Common myeloid progenitor, CD34-positive (primary cell): ENCODE measurements around the gene ZGPAT.
"Not testable (repeated sequence)": the region's sequence is repeated elsewhere in the genome, so short reads cannot be mapped to it uniquely, and the experiment has no call there.

Source experiments
- CTCF ChIA-PET: fragments of 350-600 bp; sonication (Branson Sonifier 250); formaldehyde crosslinking; loops from one replicate; lab custom pipeline; 2021; ENCODE audit warnings: antibody characterized with exemption; lab: Charles Lee
- POLR2A ChIA-PET: fragments of 350-600 bp; sonication (Branson Sonifier 250); formaldehyde crosslinking; loops from one replicate; lab custom pipeline; 2021; ENCODE audit warnings: antibody characterized with exemption; lab: Charles Lee
- DNase-seq, 3 donors: peaks; one replicate each; pipeline versions ENCODE4 v3.0.0 to v3.0.0-alpha.2; 2013
- H3K27ac ChIP-seq, 2 experiments: 1 replicate in 1 of 2; 2 replicates in 1 of 2; pipeline ENCODE4 v1.7.0; 2013; ENCODE audit warnings: inconsistent platforms in 2 of 2, low read length in 2 of 2, mild to moderate bottlenecking in 2 of 2, low read depth in 1 of 2, moderate library complexity in 1 of 2; ENCODE audit not compliant: severe bottlenecking in 2 of 2, insufficient read depth in 1 of 2, poor library complexity in 1 of 2
- H3K27me3 ChIP-seq, 5 experiments: replicated peaks in 2 of 5; 1 replicate in 3 of 5; 2 replicates in 2 of 5; pipeline versions ENCODE4 v1.6.1 to v1.7.0; 2013; ENCODE audit warnings: low read length in 4 of 5, mild to moderate bottlenecking in 2 of 5, moderate library complexity in 2 of 5, inconsistent platforms in 1 of 5; ENCODE audit not compliant: insufficient read depth in 5 of 5, control insufficient read depth in 4 of 5
- H3K36me3 ChIP-seq, 4 experiments: 1 replicate in 2 of 4; 2 replicates in 2 of 4; pipeline versions ENCODE4 v1.6.1 to v1.7.0; 2013; ENCODE audit warnings: low read length in 3 of 4, control low read depth in 1 of 4, mild to moderate bottlenecking in 1 of 4; ENCODE audit not compliant: control insufficient read depth in 4 of 4, insufficient read depth in 4 of 4
- H3K4me1 ChIP-seq, 4 experiments: 1 replicate in 3 of 4; 2 replicates in 1 of 4; pipeline versions ENCODE4 v1.6.1 to v1.7.1; 2013; ENCODE audit warnings: low read length in 3 of 4, mild to moderate bottlenecking in 3 of 4, control low read depth in 1 of 4, inconsistent platforms in 1 of 4, moderate library complexity in 1 of 4; ENCODE audit not compliant: control insufficient read depth in 4 of 4, insufficient read depth in 4 of 4; ENCODE audit errors: control extremely low read depth in 1 of 4
- H3K4me3 ChIP-seq, 7 experiments: 1 replicate in 4 of 7; 2 replicates in 3 of 7; pipeline versions ENCODE4 v1.5.1 to v1.7.0; 2013; ENCODE audit warnings: mild to moderate bottlenecking in 7 of 7, low read length in 6 of 7, moderate library complexity in 6 of 7, inconsistent platforms in 2 of 7, low read depth in 2 of 7, control low read depth in 1 of 7; ENCODE audit not compliant: insufficient read depth in 4 of 7, control insufficient read depth in 1 of 7; ENCODE audit errors: extremely low read depth in 1 of 7
- H3K9me3 ChIP-seq, 5 experiments: 1 replicate in 4 of 5; 2 replicates in 1 of 5; pipeline versions ENCODE4 v1.6.1 to v1.7.1; 2013; ENCODE audit warnings: low read length in 4 of 5, mild to moderate bottlenecking in 2 of 5, inconsistent platforms in 1 of 5, low read depth in 1 of 5, moderate library complexity in 1 of 5; ENCODE audit not compliant: control insufficient read depth in 4 of 5, insufficient read depth in 2 of 5; ENCODE audit errors: control extremely low read depth in 1 of 5
- WGBS: methylation state at CpG from one replicate; pipeline ENCODE4 v1.1.5; 2013; ENCODE audit not compliant: insufficient coverage; 5-methylcytosine and 5-hydroxymethylcytosine counted together

ZGPAT gene

GRCh38 chr20:63667858-63668257 is 40.0 kb upstream of the ZGPAT start:
- no peak overlapping the region for H3K4me3 ChIP-seq
- no peaks in the 10 kb centered on the region for H3K4me1 ChIP-seq
- 93% methylated on average over 13 of the region's 16 CpGs for WGBS
- no peak for DNase-seq
- H3K36me3 ChIP-seq = peaks cover 2 to 64% (median 35%) of the 10 kb centered on the region in 4 experiments
- ChIA-PET POLR2A (no interaction called here), CTCF (interaction anchor here (0.7 to 1.3 kb wide), 2 partner anchors 13 to 111 kb away, joined by 3 read pairs; no protein-coding TSS in a partner anchor)
- H3K27me3 ChIP-seq = no peaks in the 10 kb centered on the region
- H3K9me3 ChIP-seq = no peaks in the 10 kb centered on the region
- H3K27ac ChIP-seq = no peak overlapping the region

- H3K27ac ChIP-seq = no peak overlapping the region
- no peak for DNase-seq
- no peaks in the 10 kb centered on the region for H3K4me1 ChIP-seq
- ChIA-PET CTCF (interaction anchor here (0.7 to 1.3 kb wide), 3 partner anchors 13 to 111 kb away, joined by 3 read pairs; no protein-coding TSS in a partner anchor), POLR2A (no interaction called here)
- 98% methylated on average over 11 of the region's 11 CpGs for WGBS
- peaks cover 2 to 61% (median 33%) of the 10 kb centered on the region in 4 experiments for H3K36me3 ChIP-seq
- H3K4me3 ChIP-seq = no peak overlapping the region
- H3K27me3 ChIP-seq = no peaks in the 10 kb centered on the region
- no peaks in the 10 kb centered on the region for H3K9me3 ChIP-seq
Observed at GRCh38 chr20:63668351-63668750, 39.5 kb upstream of the ZGPAT start.

- H3K27me3 ChIP-seq, POLR2A ChIA-PET, H3K4me1 ChIP-seq, H3K27ac ChIP-seq, H3K9me3 ChIP-seq, H3K4me3 ChIP-seq, DNase-seq, CTCF ChIA-PET: not testable (repeated sequence)
- H3K36me3 ChIP-seq = peaks cover 2 to 52% (median 26%) of the 10 kb centered on the region in 4 experiments
- WGBS = 96% methylated on average over 10 of the region's 12 CpGs
Observed at GRCh38 chr20:63671695-63672094, 36.1 kb upstream of the ZGPAT start.

GRCh38 chr20:63672666-63673065 is 35.2 kb upstream of the ZGPAT start:
- H3K4me1 ChIP-seq = no peaks in the 10 kb centered on the region
- CTCF ChIA-PET = no interaction called here
- H3K36me3 ChIP-seq = peaks cover 0 to 49% (median 22%) of the 10 kb centered on the region in 4 experiments
- no peaks in the 10 kb centered on the region for H3K27me3 ChIP-seq
- no peaks in the 10 kb centered on the region for H3K9me3 ChIP-seq
- H3K4me3 ChIP-seq = no peak overlapping the region
- DNase-seq = no peak
- 97% methylated on average over 10 of the region's 10 CpGs for WGBS
- H3K27ac ChIP-seq = no peak overlapping the region
- POLR2A ChIA-PET = no interaction called here

- Histone ChIP-seq H3K4me3 (no peak overlapping the region), H3K27ac (no peak overlapping the region), H3K27me3 (no peaks in the 10 kb centered on the region), H3K9me3 (no peaks in the 10 kb centered on the region), H3K36me3 (peaks cover 0 to 49% (median 20%) of the 10 kb centered on the region in 4 experiments), H3K4me1 (no peaks in the 10 kb centered on the region)
- WGBS = over 99% methylated on average over 13 of the region's 14 CpGs
- DNase-seq = no peak
- ChIA-PET POLR2A (no interaction called here), CTCF (no interaction called here)
Observed at GRCh38 chr20:63673951-63674350, 33.9 kb upstream of the ZGPAT start.

GRCh38 chr20:63675681-63676368 is 32.0 kb upstream of the ZGPAT start:
- Histone ChIP-seq H3K27me3 (no peaks in the 10 kb centered on the region), H3K36me3 (peaks cover 0 to 60% (median 23%) of the 10 kb centered on the region in 4 experiments), H3K4me3 (no peak overlapping the region), H3K9me3 (no peaks in the 10 kb centered on the region), H3K27ac (no peak overlapping the region), H3K4me1 (no peaks in the 10 kb centered on the region)
- POLR2A ChIA-PET = no interaction called here
- CTCF ChIA-PET = no interaction called here
- 99% methylated on average over 8 of the region's 20 CpGs for WGBS
- no peak for DNase-seq

- H3K9me3 ChIP-seq = no peaks in the 10 kb centered on the region
- peaks cover 0 to 4% (median 0%) of the 10 kb centered on the region in 4 experiments for H3K4me1 ChIP-seq
- H3K27ac ChIP-seq = no peak overlapping the region
- peaks cover 0 to 56% (median 19%) of the 10 kb centered on the region in 4 experiments for H3K36me3 ChIP-seq
- 92% methylated on average over 13 of the region's 13 CpGs for WGBS
- no peak overlapping the region for H3K4me3 ChIP-seq
- ChIA-PET POLR2A (no interaction called here), CTCF (no interaction called here)
- DNase-seq = no peak
- H3K27me3 ChIP-seq = no peaks in the 10 kb centered on the region
Observed at GRCh38 chr20:63678071-63678470, 29.8 kb upstream of the ZGPAT start.
